ENCODE data around the gene BCL10. TPM values are rescaled to one million over a fixed set of nuclear protein-coding genes. Genes with fewer than 3 reads are reported as not detected.

The BCL10 gene
- total and polyA plus RNA-seq, 2 of the 8 experiments (the other 6 are each of a cell fraction or from before 2014, with no cell fraction given), result 7.4 to 29.6 TPM

DNA sequence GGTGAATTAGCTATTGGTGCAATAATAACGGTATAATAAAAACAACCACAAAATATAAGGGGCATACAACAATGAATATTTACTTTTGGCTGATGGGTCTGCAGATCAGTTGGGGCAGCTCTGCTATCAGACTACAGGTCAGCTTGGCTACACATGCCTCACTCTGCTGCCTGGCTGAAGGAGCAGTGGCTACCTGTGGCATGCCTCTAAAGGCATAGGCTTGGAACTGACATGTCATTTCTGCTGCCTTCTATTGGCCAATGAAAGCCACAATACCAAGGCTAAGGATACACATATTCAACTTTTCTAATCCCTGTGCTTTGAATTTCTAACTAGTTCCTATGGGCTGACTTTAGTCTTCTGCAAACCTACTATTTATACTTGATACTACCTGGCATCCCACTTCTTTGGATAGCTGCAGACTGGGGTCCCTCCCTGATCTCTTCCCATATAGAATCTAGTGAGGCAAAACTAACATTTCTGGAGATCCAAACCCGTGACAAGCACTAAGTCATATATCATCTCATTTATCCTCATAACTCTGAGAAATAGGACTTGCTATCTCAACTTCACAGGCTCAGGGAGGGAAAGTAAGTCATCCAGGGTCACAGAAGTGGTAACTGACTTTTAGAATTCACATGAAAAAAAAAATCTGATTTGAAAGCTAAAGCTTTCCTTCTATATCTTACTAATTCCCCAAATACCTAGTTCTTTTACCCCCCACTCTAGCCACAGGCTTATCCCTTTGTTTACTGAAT, 56.4 kb downstream of the BCL10 start:
- Histone ChIP-seq H3K79me1 (ENCODE audit: low read depth, low read length) (no peaks in the 10 kb centered on the region), H3K36me3 (ENCODE audit: control insufficient read depth in 2 of 4, insufficient read depth in 4 of 4, low read length in 3 of 4) (no peaks in the 10 kb centered on the region), H3K27me3 (replicated peaks in 1 of 4; ENCODE audit: control insufficient read depth in 3 of 4, extremely low read depth in 1 of 4, insufficient read depth in 3 of 4, low read length in 3 of 4) (no peaks in the 10 kb centered on the region), H3K23ac (ENCODE audit: insufficient read length) (no peak overlapping the region), H2AFZ (ENCODE audit: low read length) (no peak overlapping the region), H3K23me2 (ENCODE audit: low read depth, low read length) (no peaks in the 10 kb centered on the region), H2AK5ac (ENCODE audit: low read depth, low read length) (no peak overlapping the region), H2BK20ac (ENCODE audit: low read length) (no peak overlapping the region), H2BK5ac (ENCODE audit: low read depth, low read length) (no peak overlapping the region), H3K27ac (ENCODE audit: low read depth, low read length) (no peak overlapping the region), H3K4me2 (ENCODE audit: insufficient read depth in 1 of 2, low read depth in 2 of 2, low read length in 2 of 2) (no peak overlapping the region), H4K8ac (ENCODE audit: extremely low read depth, insufficient read depth, low read length) (no peak overlapping the region), H3K4me1 (replicated peaks in 1 of 4; ENCODE audit: control insufficient read depth in 3 of 4, insufficient read depth in 4 of 4, low read length in 3 of 4) (peaks cover 0 to 8% (median 0%) of the 10 kb centered on the region in 4 experiments; a peak in 3 of 7 replicates), H2BK12ac (ENCODE audit: low read depth, low read length) (no peak overlapping the region), H3K18ac (ENCODE audit: extremely low read depth, low read length) (no peak overlapping the region), H4K20me1 (replicated peaks in 1 of 2; ENCODE audit: control insufficient read depth in 1 of 2, insufficient read depth in 2 of 2, low read length in 2 of 2) (no peaks in the 10 kb centered on the region), H2BK15ac (ENCODE audit: low read length) (no peak overlapping the region), H3K4ac (replicated peaks; ENCODE audit: insufficient read length, low read depth, low read length) (no peak overlapping the region), H3K9ac (replicated peaks in 1 of 4; ENCODE audit: extremely low read depth in 1 of 4, low read depth in 3 of 4, low read length in 3 of 4) (no peak overlapping the region), H3K56ac (replicated peaks; ENCODE audit: insufficient read length, low read depth, low read length) (no peak overlapping the region), H3K9me3 (ENCODE audit: insufficient read depth in 2 of 2, low read depth in 1 of 2, low read length in 1 of 2) (no peaks in the 10 kb centered on the region), H3K4me3 (ENCODE audit: extremely low read depth in 1 of 4, insufficient read depth in 2 of 4, low read depth in 3 of 4, low read length in 4 of 4) (no peak overlapping the region), H3K14ac (ENCODE audit: insufficient read length) (no peak overlapping the region), H2BK120ac (replicated peaks; ENCODE audit: low read depth, low read length) (no peak overlapping the region), H3K79me2 (ENCODE audit: control insufficient read depth in 1 of 2, insufficient read depth in 2 of 2, low read length in 2 of 2) (no peaks in the 10 kb centered on the region), H4K91ac (replicated peaks; ENCODE audit: insufficient read length, low read length) (no peak overlapping the region), H4K5ac (ENCODE audit: insufficient read length, low read depth, low read length) (no peak overlapping the region)
- DNase-seq (ENCODE audit: low read depth in 1 of 2, low spot score in 2 of 2), result no peak
- WGBS, 2 experiments (ENCODE audit: extremely low coverage in 1 of 2, insufficient coverage in 1 of 2, insufficient read length in 1 of 2, insufficient replicate concordance in 2 of 2, low coverage in 1 of 2, low lambda C conversion rate in 2 of 2, missing lambda C conversion rate in 1 of 2), result 81% methylated on average over 2 of the region's 2 CpGs; no CpG with 5 or more reads in 1 of the 2 experiments
- FAIRE-seq, result no peak
- ChIA-PET CTCF (ENCODE audit: partially characterized antibody) (interaction anchor here (0.6 to 1.3 kb wide), 4 partner anchors 9 to 35 kb away, joined by 3 read pairs; no protein-coding TSS in a partner anchor), POLR2A (ENCODE audit: partially characterized antibody) (no interaction called here)
- TF ChIP-seq POLR2A (IDR thresholded peaks at IDR 0.05; ENCODE audit: control extremely low read depth in 1 of 2, low read depth in 2 of 2, low read length in 2 of 2) (no peak), FOSL1 (IDR thresholded peaks at IDR 0.05; ENCODE audit: insufficient read depth, low read depth, low read length) (no peak), CBX5 (IDR thresholded peaks at IDR 0.05; ENCODE audit: low read depth, low read length) (no peak), TCF12 (IDR thresholded peaks at IDR 0.05; ENCODE audit: low read depth, low read length) (no peak), RXRA (IDR thresholded peaks at IDR 0.05; ENCODE audit: insufficient read depth, low read depth, low read length) (no peak), ASH2L (IDR thresholded peaks at IDR 0.05; ENCODE audit: low read length) (no peak), SIRT6 (IDR thresholded peaks at IDR 0.05; ENCODE audit: low read length) (no peak), RFX5 (IDR thresholded peaks at IDR 0.05; ENCODE audit: borderline replicate concordance, low read depth, low read length) (no peak), SP1 (IDR thresholded peaks at IDR 0.05; ENCODE audit: low read depth, low read length) (no peak), SP4 (IDR thresholded peaks at IDR 0.05; ENCODE audit: low read length) (no peak), HDAC6 (IDR thresholded peaks at IDR 0.05; ENCODE audit: low read depth, low read length) (no peak)
- TF ChIP-seq, protein P1, sequence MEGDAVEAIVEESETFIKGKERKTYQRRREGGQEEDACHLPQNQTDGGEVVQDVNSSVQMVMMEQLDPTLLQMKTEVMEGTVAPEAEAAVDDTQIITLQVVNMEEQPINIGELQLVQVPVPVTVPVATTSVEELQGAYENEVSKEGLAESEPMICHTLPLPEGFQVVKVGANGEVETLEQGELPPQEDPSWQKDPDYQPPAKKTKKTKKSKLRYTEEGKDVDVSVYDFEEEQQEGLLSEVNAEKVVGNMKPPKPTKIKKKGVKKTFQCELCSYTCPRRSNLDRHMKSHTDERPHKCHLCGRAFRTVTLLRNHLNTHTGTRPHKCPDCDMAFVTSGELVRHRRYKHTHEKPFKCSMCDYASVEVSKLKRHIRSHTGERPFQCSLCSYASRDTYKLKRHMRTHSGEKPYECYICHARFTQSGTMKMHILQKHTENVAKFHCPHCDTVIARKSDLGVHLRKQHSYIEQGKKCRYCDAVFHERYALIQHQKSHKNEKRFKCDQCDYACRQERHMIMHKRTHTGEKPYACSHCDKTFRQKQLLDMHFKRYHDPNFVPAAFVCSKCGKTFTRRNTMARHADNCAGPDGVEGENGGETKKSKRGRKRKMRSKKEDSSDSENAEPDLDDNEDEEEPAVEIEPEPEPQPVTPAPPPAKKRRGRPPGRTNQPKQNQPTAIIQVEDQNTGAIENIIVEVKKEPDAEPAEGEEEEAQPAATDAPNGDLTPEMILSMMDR (IDR thresholded peaks at IDR 0.05; ENCODE audit: control extremely low read depth in 1 of 3, insufficient read depth in 1 of 3, low read depth in 1 of 3, low read length in 3 of 3), result no peak

All from H1 (cell line).